GM19324 (cell line): ENCODE data around the gene PTPN2.
"Not testable (repeated sequence)": the region's sequence is repeated elsewhere in the genome, so short reads cannot be mapped to it uniquely, and the experiment has no call there.

ENCODE experiments used
- ATAC-seq: cut with Tn5 transposase; IDR thresholded peaks from one replicate; pipeline ENCODE4 v1.9.1; 2021; ENCODE audit warnings: mild to moderate bottlenecking, moderate library complexity; ENCODE audit not compliant: unreplicated experiment, low FRiP score

Gene PTPN2

DNA sequence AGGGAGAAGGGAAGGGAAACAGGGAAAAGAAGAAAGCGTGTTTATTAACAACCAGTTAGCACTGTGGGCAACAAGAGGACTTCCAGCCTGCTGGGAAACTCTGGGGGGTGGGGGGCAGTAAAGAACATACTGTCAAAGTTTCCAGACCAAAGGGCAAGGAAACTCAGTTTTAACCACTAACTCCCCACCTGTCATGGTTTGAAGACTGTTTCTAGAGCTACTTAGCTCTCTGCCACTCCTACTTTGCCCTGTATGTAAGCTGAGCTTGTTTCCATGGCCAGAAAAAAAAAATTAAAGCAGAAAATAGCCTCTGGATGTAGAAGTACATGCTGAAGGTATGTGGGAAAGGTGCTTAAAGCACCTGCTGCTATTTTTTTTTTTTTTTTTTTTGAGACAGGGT is 11.0 kb upstream of the PTPN2 start:
- no peak for ATAC-seq

DNA sequence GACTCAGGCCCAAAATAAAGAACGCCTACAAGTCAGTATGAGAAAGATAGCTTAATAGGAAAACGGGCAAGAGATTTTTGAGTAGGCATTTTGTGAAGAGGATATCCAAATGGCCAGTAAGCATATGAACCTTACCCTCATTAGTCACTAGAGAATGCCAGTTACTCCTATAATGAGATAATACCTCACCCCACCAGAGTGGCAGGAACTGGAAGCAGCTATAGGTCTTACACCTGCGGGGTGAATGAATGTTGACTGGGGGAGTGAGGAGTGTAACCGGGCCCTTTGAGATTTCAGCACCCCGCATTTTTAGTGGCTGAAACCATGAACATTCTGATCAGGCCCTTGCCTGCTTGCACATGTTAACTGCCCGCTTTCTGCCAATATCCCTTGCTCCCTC is 7.5 kb upstream of the PTPN2 start:
- ATAC-seq, result no peak

DNA sequence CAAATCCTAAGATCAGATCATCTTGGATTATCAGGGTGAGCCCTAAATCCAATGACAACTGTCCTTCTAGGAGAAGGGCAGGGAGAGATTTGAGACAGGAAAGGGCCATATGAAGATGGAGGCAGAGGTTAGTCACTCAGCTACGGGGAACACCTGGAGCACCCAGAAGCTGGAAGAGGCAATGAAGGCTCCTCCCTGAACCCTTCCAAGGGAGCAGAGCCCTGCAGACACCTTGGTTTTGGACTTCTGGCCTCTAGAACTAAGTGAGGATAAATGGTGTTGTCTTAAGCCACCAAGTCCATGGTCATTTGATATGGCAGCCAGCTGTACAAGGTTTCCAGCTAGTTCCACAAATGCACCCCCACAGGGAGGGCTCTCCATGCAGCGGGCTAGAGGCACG is 6.9 kb upstream of the PTPN2 start:
- no peak for ATAC-seq

DNA sequence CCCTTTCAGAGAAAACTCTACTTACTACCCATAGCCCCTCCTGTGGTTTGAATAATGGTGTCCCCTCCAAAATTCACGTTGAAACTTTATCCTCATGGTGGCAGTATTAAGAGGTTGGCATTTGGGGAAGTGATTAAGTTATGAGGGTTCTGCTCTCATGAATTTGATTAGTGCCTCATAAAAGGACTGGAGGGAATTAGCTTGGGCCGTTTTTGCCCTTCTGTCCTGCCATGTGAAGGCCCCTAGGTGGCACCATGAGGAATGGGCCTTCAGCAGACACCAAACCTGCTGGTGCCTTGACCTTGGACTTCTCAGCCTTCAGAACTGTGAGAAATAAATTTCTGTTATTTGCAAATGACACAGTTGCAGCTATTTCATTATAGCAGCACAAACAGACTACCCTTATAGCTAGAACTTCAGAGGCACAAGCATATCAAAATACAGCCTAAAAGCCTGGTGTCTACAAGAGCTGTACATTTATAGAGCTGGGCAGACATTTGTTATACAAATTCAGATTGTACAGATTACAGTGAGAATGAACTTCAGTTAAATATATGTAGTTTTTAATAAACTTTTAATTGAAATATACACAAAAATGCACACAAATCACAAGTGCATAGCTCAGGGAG is 2.6 kb upstream of the PTPN2 start:
- no peak for ATAC-seq

DNA sequence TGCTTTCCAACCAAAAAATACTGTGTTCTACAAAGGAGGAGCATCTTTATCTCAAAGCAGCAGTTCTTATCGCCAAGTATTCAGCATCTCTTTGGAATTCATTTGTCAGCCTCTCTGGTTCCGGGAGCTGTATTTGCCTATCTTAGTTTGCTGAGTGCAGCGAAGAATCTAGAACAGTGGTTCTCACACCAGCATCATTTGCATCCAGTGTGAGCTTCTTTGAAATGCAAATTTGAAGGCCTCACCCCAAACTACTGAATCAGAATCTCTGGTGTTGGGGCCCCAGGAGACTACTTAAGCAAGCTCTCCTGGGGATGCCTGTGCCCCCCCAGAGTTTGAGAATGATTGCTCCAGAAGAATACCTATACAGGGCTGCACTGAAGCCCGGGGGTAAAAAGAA is 1.5 kb upstream of the PTPN2 start:
- ATAC-seq, result no peak

DNA sequence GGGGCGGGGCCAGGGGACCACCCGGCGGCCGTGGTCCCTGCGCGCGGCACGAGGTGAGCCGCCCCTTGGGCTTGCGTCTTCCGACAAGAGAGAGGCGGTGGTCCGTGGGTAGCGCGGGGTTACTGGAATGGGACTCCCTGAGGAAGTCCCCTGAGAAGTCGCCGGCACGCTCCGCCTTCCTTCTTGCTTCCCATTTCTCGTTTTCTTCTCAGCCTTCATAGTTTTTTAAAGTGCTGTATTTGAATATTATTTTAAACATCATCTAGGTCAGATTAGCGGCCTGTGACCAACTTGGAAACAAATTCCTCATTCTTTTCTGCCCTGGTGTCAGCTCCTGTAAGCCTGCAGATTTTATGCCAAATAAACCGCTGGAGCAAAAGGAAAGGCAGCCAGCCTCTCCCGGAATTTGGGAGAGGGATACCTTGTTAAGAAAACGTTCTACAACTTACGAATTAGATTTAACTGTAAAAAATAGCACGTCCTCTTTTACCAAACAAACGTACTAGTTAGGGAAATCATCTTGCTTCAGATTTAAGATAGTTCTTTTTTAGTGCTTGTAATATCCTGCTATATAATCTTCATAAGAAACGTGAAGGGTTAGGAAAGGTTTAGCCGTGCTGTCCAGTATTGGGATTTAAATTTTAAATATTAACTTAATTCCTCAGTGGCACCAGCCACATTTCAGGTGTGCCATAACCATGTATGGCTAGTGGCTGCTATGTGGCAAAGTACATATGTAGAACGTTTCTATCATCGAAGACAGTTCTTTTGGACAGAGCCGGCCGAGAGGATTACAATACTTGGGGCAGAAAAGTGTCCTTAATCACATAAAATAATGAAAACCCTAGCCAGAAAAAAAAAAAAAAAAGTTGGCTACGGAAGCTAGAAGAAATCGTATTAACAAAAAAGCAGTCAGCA is 628 bp upstream of the PTPN2 start:
- ATAC-seq, result no peak

DNA sequence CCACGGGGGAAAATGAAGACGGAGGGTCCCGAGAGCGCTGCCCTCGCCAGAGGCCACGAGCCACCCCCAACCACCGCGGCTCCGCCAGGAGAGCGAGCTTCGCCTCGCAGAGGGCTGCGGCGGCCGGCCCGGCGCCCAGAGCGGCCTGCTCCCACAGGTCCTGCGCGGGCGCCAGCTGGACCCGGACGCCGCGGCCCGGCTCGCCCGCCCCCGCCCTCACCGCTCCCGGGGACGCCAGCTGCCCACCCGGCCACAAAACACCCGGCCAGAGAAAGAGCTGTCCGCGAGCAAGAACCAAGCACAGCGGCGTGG is 709 bp downstream of the PTPN2 start:
- peak; percentile 12 for ATAC-seq

DNA sequence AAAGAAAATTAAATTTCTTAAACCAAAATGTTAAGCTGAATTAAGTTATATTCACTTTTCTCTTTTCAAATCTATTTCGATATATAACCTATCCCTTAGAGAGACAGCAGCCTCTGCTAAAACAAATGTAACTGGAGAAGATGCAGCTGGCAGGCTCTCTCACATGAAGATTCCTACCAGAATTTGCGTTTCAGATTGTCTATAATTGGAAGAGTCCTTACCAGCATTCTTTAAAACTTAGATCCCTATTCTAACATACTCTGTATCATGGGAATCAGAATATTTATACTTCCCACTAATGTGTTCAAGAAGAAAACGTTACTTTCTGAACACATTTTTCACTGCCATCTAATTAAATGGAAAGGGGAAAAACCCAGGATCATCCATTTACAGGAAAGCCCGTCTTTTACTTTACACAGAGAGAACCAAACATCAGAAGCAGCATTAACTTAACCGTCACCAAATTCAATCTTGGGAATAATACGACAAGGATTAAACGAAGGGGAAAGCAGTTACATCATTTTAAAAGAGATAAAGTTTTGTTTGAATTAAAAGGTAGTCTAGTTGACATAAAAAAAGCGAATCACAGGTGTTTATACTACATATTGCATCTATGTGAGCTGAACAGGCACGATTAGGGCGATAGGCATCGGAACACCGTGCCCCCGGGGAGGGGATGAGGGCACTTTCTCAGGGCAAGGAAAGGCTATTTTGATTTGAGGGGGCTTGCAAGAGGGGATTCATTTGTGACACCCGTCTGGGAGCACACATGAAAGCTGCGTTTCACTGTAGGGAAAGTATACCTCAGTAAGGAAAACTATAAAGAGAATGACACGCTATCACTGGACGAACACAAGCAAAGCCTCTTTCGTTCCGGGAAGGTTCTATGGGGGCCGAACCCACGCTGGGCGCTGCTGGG is 1.3 kb downstream of the PTPN2 start:
- ATAC-seq, result no peak

DNA sequence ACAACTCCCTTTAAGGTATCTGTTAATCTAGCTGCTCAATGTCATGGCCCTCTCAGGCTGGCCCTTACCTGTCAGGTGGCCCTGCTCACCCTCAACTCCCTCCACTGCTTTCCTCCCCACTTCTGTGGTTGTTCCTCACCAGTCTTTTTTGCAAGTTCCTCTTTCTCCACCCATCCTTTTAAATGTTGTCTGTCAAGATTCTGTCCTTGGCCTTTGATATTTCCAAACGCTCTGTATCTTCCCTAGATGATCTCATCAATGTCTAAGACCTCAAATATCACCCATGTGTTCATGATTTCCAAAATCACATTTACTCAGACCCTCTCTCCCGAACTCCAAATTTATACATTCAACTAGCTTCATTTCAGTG is 3.5 kb downstream of the PTPN2 start:
- ATAC-seq, result no peak

DNA sequence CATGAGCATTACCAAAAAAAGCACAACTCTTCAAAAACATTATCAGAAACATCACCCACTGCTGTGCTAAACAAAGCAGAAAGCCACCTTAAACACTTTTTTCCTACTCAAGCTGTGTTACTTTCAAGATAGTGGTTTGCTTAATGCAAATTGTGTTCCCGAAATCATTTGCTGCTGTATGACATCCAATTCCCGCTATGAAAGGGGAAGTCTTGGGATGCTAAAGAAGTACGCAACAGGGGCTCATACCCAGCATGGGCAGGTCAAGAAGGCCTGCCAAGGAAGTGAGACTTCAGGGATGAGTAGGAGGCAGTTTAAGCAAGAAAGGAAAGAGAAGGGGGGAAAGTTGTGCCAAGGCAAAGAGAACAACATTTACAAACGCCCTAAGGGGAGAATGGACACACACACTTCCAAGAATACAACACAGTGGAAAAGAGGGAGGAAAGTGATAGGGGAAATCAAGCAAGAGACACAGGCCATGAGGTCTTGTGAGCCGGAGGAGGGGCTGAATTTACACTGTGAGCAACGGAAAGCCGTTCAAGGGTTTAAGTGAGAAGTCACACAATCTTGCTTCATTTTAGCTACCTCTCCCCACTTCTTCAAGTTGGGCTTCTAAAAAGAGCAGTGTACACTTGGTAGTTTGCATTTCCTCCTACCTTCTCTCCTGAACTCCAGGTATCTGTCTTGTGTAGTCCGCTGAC is 4.0 kb downstream of the PTPN2 start:
- no peak for ATAC-seq

DNA sequence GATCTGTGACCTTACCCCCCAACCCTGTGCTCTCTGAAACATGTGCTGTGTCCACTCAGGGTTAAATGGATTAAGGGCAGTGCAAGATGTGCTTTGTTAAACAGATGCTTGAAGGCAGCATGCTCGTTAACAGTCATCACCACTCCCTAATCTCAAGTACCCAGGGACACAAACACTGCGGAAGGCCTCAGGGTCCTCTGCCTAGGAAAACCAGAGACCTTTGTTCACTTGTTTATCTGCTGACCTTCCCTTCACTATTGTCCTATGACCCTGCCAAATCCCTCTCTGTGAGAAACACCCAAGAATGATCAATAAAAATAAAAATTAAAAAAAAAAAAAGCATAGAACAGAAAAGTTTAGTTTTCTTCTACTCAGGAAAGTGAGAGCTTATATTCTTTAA is 9.0 kb downstream of the PTPN2 start:
- ATAC-seq, result not testable (repeated sequence)

DNA sequence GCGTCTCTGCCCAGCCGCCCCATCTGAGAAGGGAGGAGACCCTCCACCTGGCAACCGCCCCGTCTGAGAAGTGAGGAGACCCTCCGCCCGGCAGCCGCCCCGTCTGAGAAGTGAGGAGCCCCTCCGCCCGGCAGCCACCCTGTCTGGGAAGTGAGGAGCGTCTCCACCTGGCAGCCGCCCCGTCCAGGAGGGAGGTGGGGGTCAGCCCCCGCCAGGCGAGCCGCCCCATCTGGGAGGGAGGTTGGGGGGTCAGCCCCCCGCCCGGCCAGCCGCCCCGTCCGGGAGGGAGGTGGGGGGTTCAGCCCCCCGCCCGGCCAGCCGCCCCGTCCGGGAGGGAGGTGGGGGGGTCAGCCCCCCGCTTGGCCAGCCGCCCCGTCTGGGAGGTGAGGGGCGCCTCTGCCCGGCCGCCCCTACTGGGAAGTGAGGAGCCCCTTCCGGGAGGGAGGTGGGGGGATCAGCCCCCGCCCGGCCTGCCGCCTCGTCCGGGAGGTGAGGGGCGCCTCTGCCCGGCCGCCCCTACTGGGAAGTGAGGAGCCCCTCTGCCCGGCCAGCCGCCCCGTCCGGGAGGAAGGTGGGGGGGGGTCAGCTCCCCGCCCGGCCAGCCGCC is 10.0 kb downstream of the PTPN2 start:
- ATAC-seq, result not testable (repeated sequence)

DNA sequence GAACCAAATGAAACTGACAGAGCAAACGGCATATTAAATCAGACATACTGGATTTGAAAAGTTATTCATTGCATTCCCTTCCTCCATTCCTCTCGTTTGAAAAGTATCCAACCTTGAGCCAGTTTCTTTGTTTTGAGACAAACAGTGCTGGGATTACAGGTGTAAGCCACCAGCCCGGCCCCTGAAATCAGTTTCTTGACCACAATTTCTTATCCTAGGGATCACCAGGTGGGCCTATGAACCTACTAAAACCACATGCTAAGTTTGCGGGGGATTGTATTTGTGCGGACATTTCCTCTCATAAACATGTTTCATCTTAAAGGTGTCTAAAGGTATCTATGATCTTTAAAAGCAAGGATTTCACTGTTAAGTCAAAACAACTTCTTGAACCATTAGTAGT is 11.6 kb downstream of the PTPN2 start:
- no peak for ATAC-seq

DNA sequence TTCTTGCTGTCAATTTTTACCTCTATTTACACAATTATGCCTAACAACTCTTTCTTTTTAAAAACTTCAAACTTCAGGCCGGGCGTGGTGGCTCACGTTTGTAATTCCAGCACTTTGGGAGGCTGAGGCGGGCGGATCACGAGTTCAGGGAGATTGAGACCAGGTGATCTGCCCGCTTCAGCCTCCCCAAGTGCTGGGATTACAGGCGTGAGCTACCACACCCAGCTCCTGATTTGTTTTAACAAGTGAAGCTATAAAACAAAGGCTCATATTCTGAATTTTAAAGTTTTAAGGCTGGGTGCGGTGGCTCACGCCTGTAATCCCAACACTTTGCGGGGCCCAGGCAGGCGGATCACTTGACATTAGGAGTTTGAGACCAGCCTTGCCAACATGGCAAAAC is 15.5 kb downstream of the PTPN2 start:
- ATAC-seq, result no peak

DNA sequence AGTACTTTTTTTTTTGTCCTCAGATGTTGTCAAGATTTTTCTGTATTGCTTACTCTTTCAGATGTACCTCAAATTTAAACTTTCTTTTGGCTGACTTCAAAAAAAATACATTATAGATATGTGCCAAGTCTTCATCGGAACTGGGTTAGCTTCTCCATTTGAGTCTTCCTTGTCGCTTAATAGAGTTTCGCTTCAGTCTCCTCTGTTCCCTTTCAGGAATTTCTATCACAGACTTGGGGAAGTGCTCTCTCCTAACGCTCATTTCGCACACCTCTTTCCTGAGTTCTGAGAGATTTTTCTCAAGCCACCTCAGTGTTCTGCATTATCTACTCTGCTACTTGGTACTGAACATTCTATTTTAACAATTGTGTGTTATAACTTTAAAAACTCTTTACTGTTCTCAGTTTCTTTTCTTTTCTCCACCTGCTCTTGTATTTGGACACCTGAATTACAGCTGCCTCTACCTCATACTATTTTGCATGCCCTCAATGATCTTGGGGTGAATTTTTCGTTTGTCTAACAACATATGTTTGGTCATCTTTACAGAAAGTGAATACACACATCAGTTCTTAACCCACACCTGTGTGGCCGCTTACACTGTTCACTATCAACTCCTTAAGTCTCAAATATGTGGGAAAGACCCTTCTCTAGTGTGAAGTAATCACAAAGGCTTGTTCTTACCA is 16.5 kb downstream of the PTPN2 start:
- peak; percentile 76 for ATAC-seq

DNA sequence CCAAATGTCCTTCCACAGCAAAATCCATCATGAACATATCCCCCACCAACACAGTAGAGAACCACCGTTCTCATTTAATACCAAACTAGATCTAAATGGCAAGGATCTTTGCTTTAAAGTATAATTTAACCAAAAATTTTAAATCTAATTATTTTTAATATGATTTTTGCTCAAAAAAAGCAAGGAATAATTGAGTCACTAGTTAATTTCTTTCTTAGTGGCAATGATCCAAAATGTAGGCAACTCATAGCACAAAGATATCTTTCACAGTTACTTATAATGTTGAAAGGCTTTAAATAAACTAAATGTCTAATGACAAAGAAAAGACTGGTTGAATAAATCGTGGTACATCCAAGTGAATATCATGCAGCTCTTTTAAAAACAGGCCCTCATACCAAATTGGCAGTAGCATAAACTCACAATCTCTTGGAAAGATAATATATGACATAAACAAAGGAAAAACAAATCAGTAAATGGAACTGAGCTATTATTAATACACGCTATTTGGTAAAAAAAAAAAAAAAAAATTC is 20.3 kb downstream of the PTPN2 start:
- ATAC-seq, result no peak

DNA sequence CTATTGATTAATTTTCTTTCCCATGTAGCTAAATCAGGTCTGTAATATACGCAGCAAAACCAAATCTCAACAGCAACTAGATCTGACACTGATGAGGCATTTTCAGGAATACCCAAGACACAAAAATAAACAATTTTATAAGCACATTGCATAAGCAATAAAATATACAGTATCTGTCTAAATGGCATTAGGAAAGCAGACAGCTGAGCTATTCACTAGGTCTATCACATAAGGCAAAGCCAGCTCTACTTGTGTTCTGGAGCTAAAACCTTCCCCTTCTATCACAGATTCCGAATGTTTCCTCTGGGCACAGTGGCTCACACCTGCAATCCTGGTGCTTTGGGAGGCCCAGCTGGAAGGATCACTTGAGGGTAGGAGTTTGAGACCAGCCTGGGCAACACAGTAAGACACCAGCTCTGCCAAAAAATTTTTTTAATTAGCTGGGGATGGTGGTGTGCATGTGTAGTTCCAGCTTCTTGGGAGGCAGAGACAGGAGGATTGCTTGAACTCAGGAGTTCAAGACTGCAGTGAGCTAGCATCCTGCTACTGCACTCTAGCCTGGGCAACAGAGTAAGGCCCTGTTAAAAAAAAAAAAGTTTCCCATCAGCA is 21.1 kb downstream of the PTPN2 start:
- ATAC-seq, result no peak

DNA sequence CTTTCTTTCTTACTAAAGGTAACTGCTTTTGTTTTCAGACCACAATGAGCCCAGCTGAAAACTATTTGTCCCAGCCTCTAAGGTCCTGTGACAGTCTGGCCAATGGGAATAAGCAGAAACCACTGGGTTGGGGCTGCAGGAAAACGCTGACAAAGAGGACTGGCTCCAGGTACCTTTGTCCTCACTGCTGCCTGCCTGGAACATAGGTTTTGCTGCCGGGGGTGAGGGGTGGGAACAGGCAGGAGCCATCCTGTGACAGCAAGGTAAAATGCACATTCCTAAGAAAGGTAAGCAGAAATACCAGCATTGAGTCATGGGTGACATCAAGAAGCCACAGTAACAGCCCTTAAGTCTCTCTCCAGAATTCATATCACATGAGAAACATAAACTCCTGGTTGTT is 21.6 kb downstream of the PTPN2 start:
- no peak for ATAC-seq

DNA sequence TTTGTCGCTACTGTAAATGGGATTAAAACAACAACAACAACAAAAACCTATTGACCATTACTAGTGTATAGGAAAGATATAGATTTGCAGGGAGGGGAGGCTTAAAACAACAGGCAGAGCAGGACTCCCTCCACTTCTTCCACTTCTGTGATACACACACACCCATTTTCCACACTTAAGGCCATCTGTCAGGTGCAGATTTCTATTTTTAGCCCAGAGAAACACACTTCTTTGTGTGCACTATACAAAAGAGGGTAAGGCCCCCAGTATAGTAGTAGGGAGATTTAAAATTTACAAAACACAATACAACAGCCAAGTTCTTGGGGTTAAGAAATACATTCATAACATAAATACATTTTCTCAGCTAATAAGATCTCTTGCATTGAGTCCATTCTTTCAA is 22.4 kb downstream of the PTPN2 start:
- ATAC-seq, result no peak
